OCI-LY3 (cell line): ENCODE results near the gene CNRIP1.

Source experiments
- CTCF ChIP-seq: fragments of 200-600, 300-600 bp; sonication (generic); IDR thresholded peaks from 2 replicates; pipeline ENCODE4 v1.5.1; 2014; ENCODE audit warnings: antibody characterized with exemption, low read length, low read depth
- EZH2phosphoT487 ChIP-seq: fragments of 200-600 bp; shearing (Covaris generic); IDR thresholded peaks from 2 replicates; pipeline ENCODE4 v1.6.1; 2018; ENCODE audit warnings: antibody characterized with exemption, mixed run types, low read depth

GRCh38 chr2:68351997-68352396, 32.2 kb upstream of the CNRIP1 start:
- TF ChIP-seq CTCF = no peak
- TF ChIP-seq EZH2phosphoT487 = no peak
